Heart right ventricle (tissue), 16 donors: ENCODE results near the gene PDE7B. TPM values are rescaled to one million over a fixed set of nuclear protein-coding genes. Genes with fewer than 3 reads are reported as not detected.

Experiments
- ATAC-seq, 8 donors: fragments of 200-7000 bp; cut with Tn5 transposase; one replicate each; pipeline ENCODE4 v1.9.1; 2020; ENCODE audit warnings: mild to moderate bottlenecking in 8 of 8, moderate library complexity in 8 of 8, moderate number of reproducible peaks in 1 of 8
- DNase-seq, 2 donors: peaks; one replicate each; pipeline ENCODE4 v3.0.0-alpha.2; 2020
- H3K27ac ChIP-seq, 10 donors: fragments of 200-600 bp; sonication (generic) in 2 of 10; one replicate each; pipeline versions ENCODE4 v1.5.0 to v1.8.0; 2020 to 2022; ENCODE audit warnings: mild to moderate bottlenecking in 3 of 10
- H3K27me3 ChIP-seq, 7 donors: fragments of 200-600 bp; one replicate each; pipeline ENCODE4 v1.8.0; 2021 to 2022; ENCODE audit warnings: mild to moderate bottlenecking in 2 of 7
- H3K36me3 ChIP-seq, 9 donors: fragments of 200-600 bp; sonication (generic) in 1 of 9; one replicate each; pipeline versions ENCODE4 v1.5.0 to v1.8.0; 2020 to 2022; ENCODE audit warnings: mild to moderate bottlenecking in 2 of 9
- H3K4me1 ChIP-seq, 9 donors: fragments of 200-600 bp; sonication (generic) in 1 of 9; one replicate each; pipeline versions ENCODE4 v1.5.0 to v1.8.0; 2020 to 2022; ENCODE audit warnings: mild to moderate bottlenecking in 4 of 9
- H3K4me3 ChIP-seq, 10 donors: fragments of 200-600 bp; sonication (generic) in 2 of 10; one replicate each; pipeline versions ENCODE4 v1.5.0 to v1.8.0; 2020 to 2022; ENCODE audit warnings: mild to moderate bottlenecking in 7 of 10, moderate library complexity in 2 of 10
- H3K9me3 ChIP-seq, 11 donors: fragments of 200-600 bp in 10 of 11; sonication (generic) in 2 of 11; one replicate each; pipeline versions ENCODE4 v1.5.0 to v1.8.0; 2013 to 2022; ENCODE audit warnings: mild to moderate bottlenecking in 2 of 11, control low read depth in 1 of 11, moderate library complexity in 1 of 11
- WGBS, 2 donors: extraction: QIAGEN DNeasy Blood & Tissue Kit; methylation state at CpG; one replicate each; pipeline ENCODE4 v1.1.7; 2013; ENCODE audit warnings: inconsistent platforms in 1 of 2; 5-methylcytosine and 5-hydroxymethylcytosine counted together
- intact Hi-C, 10 donors: fragments of 100-400 bp; cut with DNase I; formaldehyde crosslinking; loops; one replicate each; pipeline versions ENCODE4 v1.11.1 to v1.14.2; 2022
- polyA plus RNA-seq, 2 donors: library from polyadenylated mRNA; stranded (reverse); fragments of 200-250 nt; gene quantifications; one replicate each; pipeline ENCODE4 v1.2.3, GENCODE V29; 2013
- total RNA-seq, 10 donors: library from RNA; stranded (reverse); fragmentation: NEBNext Ultra II Directional in 3 of 10; extraction: Animal tissue kit (Norgen Biotek cat#: 25700) in 3 of 10; gene quantifications; one replicate each; pipeline versions ENCODE4 v1.2.1 to v1.2.4, GENCODE V29; 2021 to 2023
- TF ChIP-seq, protein P1 (sequence below), 9 donors: fragments of 200-600 bp; sonication (generic) in 2 of 9; IDR thresholded peaks; one replicate each; pipeline versions ENCODE4 v1.5.0 to v1.8.0; 2021 to 2022; ENCODE audit warnings: antibody characterized with exemption in 9 of 9, mild to moderate bottlenecking in 5 of 9, moderate library complexity in 1 of 9
- donor health status: Arrhythmogenic right ventricular cardiomyopathy.
- donor health status: ischemic (EF 13 %, LVEDD 7.1; RV severe dilation, severe dysfunction).
- donor health status: healthy with polysubstance abuse.
- donor health status: DM: no; HTN: yes; CAD: no.
- donor health status: DM: no; HTN: no; CAD: no.
- donor health status: ischemic (EF 25% LVEDD 6.9; RV normal size, moderate dysfunction).
- donor health status: ischemic (EF 25% LVEDD 5.7; RV mildly dilated, moderate dysfunction).
- donor health status: healthy.
- donor health status: DM: yes; HTN: yes; CAD: no.
- donor health status: Ischemic cardiomyopathy.
- donor health status: ischemic (EF 35%, LVEDD 5.7; RV mildly dilated, moderate dysfunction).
- donor health status: nonischemic (EF 11% LVEDD 7.7; RV severe dilation, severe dysfunction).
- donor health status: DM: yes; HTN: yes; CAD: no.
- donor health status: PGD.
- donor health status: ischemic (EF 29% LVEDD 5.4; RV normal size, mild dysfunction).
- donor health status: nonischemic (EF 23%, LVEDD 6.1; RV moderate dilation, normal function).

PDE7B gene
- total and polyA plus RNA-seq, 12 donors = 3.7 to 19.6 (median 10.8) TPM

DNA sequence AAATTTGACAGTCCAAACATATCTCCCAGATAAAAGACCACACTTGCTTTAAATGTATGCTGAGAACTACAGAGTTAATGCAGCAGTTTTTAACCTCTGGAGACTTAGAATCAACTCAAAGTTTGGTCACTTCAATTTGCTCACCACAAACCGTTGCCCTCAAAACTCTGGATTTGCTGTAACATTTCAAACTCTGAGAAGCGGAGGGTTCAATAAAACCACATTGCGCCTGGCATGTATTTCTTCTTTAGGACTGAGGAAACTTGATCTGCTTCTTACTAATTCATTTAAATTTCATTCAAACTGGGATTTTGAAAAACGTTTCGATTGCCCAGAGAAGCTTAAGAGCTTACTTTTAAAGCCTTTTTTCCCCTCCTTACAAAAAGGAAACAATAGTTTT is 282.8 kb downstream of the PDE7B start:
- ATAC-seq (no peak), DNase-seq (no peak)
- no peak overlapping the region for H3K4me3 ChIP-seq
- WGBS, 2 donors = 81 to 83% methylated on average over 5 of the region's 5 CpGs
- H3K4me1 ChIP-seq = peaks cover 0 to 48% (median 22%) of the 10 kb centered on the region in 9 donors
- H3K27ac ChIP-seq = peak overlapping the region in 1 of 10 donors; percentile 24
- intact Hi-C loops = no loop called here
- H3K9me3 ChIP-seq = peaks cover 0 to 3% (median 0%) of the 10 kb centered on the region in 11 donors
- TF ChIP-seq, protein P1, sequence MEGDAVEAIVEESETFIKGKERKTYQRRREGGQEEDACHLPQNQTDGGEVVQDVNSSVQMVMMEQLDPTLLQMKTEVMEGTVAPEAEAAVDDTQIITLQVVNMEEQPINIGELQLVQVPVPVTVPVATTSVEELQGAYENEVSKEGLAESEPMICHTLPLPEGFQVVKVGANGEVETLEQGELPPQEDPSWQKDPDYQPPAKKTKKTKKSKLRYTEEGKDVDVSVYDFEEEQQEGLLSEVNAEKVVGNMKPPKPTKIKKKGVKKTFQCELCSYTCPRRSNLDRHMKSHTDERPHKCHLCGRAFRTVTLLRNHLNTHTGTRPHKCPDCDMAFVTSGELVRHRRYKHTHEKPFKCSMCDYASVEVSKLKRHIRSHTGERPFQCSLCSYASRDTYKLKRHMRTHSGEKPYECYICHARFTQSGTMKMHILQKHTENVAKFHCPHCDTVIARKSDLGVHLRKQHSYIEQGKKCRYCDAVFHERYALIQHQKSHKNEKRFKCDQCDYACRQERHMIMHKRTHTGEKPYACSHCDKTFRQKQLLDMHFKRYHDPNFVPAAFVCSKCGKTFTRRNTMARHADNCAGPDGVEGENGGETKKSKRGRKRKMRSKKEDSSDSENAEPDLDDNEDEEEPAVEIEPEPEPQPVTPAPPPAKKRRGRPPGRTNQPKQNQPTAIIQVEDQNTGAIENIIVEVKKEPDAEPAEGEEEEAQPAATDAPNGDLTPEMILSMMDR (IDR thresholded peaks at IDR 0.05) = no peak
- H3K36me3 ChIP-seq = no peaks in the 10 kb centered on the region
- H3K27me3 ChIP-seq = no peaks in the 10 kb centered on the region

DNA sequence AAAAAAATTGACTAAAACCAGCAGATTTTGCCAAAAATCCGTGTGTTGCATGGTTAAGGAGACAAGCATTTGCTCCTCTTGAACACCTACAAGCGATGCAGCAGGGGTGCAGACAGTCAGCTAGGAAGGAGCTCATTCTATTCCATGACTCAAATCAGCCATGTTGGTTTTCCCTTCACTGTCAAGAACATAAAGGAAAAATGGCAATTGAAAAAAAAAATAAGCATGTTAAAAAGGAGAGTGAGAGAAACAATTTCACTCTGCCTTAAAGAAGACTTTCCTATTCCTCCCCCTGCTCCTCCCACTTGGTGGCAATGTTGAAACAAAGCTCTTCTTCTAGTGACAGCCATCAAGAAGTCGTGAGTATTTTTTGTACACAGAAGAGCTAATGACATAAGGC is 283.2 kb downstream of the PDE7B start:
- 67 to 70% methylated on average over 3 of the region's 3 CpGs for WGBS, 2 donors
- intact Hi-C loops = no loop called here
- Histone ChIP-seq H3K9me3 (peaks cover 0 to 3% (median 0%) of the 10 kb centered on the region in 11 donors), H3K27me3 (no peaks in the 10 kb centered on the region), H3K27ac (no peak overlapping the region), H3K36me3 (no peaks in the 10 kb centered on the region), H3K4me1 (peaks cover 0 to 43% (median 17%) of the 10 kb centered on the region in 9 donors), H3K4me3 (no peak overlapping the region)
- DNase-seq (no peak), ATAC-seq (no peak)
- TF ChIP-seq, protein P1 (IDR thresholded peaks at IDR 0.05) = peak in 1 of 9 donors; percentile 25

DNA sequence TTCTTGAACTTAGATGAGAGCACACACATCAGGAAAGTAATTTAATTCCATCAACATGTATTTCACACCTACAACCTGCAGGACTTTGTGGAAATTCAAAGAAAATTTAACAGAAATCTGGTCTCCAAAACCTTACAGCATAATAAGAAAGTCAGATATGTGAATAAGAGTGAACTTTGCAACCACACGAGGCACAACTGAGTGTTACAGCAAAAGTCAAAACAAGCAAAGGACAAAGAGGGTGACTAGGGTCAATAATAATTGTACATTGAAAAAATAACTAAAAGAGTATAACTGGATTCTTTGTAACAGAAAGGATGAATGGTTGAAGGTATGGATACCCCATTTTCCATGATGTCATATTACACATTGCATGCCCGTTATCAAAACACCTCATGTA is 284.8 kb downstream of the PDE7B start:
- H3K36me3 ChIP-seq = no peaks in the 10 kb centered on the region
- H3K4me3 ChIP-seq = no peak overlapping the region
- H3K27ac ChIP-seq = peak overlapping the region in 3 of 10 donors; percentile 28 to 42 (median 29)
- TF ChIP-seq, protein P1 (IDR thresholded peaks at IDR 0.05) = no peak
- intact Hi-C loops = no loop called here
- H3K27me3 ChIP-seq = no peaks in the 10 kb centered on the region
- ATAC-seq (no peak), DNase-seq (no peak)
- H3K9me3 ChIP-seq = peaks cover 0 to 9% (median 0%) of the 10 kb centered on the region in 11 donors
- 80 to 82% methylated on average over 2 of the region's 2 CpGs for WGBS, 2 donors
- H3K4me1 ChIP-seq = peaks cover 0 to 36% (median 15%) of the 10 kb centered on the region in 9 donors

DNA sequence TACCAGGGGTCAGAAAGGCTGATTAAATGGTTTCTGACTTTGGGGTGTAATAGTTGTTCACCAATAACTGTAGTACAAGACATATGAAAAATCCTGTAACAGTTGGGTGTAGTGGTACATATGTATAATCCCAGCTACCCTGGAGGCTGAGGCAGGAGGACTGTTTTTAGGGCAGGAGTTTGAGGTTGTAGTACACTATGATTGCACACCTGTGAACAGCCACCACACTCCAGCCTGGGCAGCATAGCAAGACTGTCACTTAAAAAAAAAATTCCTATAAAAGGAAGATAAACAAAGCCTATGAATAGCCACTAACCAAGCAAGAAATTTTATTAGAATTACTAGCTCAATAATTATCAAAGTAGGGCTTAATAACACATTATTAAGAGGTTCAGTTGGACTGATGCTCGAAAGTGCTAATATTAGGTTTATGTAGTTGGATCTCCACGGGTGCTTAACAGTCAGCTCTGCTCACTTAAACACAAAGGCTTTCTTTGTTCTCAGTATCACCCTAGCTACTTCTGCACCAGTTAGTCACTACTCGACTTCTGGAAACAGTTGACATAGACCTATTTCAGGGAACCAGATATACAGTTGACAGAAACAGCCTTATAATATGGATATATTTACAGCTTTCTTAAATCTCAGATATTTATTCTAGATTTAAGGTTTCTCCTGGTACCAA is 285.6 kb downstream of the PDE7B start:
- ATAC-seq = peak; percentile 53 to 98 (median 89)
- Histone ChIP-seq H3K4me3 (no peak overlapping the region), H3K27ac (peak overlapping the region in 7 of 10 donors; percentile 5 to 62 (median 37)), H3K4me1 (peaks cover 0 to 36% (median 15%) of the 10 kb centered on the region in 9 donors), H3K36me3 (no peaks in the 10 kb centered on the region), H3K27me3 (no peaks in the 10 kb centered on the region), H3K9me3 (peaks cover 0 to 15% (median 0%) of the 10 kb centered on the region in 11 donors)
- TF ChIP-seq, protein P1 (IDR thresholded peaks at IDR 0.05) = no peak
- 29 to 32% methylated on average over 3 of the region's 3 CpGs for WGBS, 2 donors
- no peak for DNase-seq
- intact Hi-C loops = no loop called here
